Panc1 (cell line): Measurements from ENCODE around the gene NPY4R. TPM values are rescaled to one million over a fixed set of nuclear protein-coding genes. Genes with fewer than 3 reads are reported as not detected.
"Not testable (repeated sequence)": the region's sequence is repeated elsewhere in the genome, so short reads cannot be mapped to it uniquely, and the experiment has no call there.

Experiments
- ATAC-seq: fragments of 200-7000 bp; cut with Tn5 transposase; 2 replicates; pipeline ENCODE4 v1.9.1; 2020; ENCODE audit warnings: mild to moderate bottlenecking, moderate library complexity
- BruUV-seq: library from RNA; stranded (reverse); fragments of 400-500 nt; replicated peaks from 2 replicates; lab custom pipeline; 2021; lab: Mats Ljungman, UMichigan
- CTCF ChIA-PET: fragments of 300-600 bp; sonication (Branson Sonifier 250); formaldehyde crosslinking; loops from one replicate; lab custom pipeline; 2022; ENCODE audit warnings: antibody characterized with exemption; lab: Charles Lee
- POLR2A ChIA-PET: fragments of 300-600 bp; sonication (Branson Sonifier 250); formaldehyde crosslinking; loops from one replicate; lab custom pipeline; 2022; ENCODE audit warnings: antibody characterized with exemption; lab: Charles Lee
- DNase-seq: peaks from one replicate; pipeline ENCODE4 v3.0.0-alpha.2; 2010; ENCODE audit warnings: low read depth, low spot score
- H3K27ac ChIP-seq: 2 replicates; pipeline ENCODE4 v1.5.1; 2011; ENCODE audit warnings: mild to moderate bottlenecking, low read length, inconsistent platforms
- H3K27me3 ChIP-seq: fragments of 200-500 bp; sonication (Bioruptor generic); 2 replicates; pipeline ENCODE4 v1.6.0; 2014; ENCODE audit warnings: low read length, inconsistent platforms; ENCODE audit not compliant: control insufficient read depth, insufficient read depth
- H3K36me3 ChIP-seq: fragments of 200-500 bp; sonication (Bioruptor generic); 2 replicates; pipeline ENCODE4 v1.5.1; 2014; ENCODE audit warnings: inconsistent platforms, mild to moderate bottlenecking, low read length, moderate library complexity; ENCODE audit not compliant: control insufficient read depth, insufficient read depth
- H3K4me1 ChIP-seq: 2 replicates; pipeline ENCODE4 v1.5.1; 2011; ENCODE audit warnings: inconsistent platforms, mild to moderate bottlenecking, low read length, moderate library complexity; ENCODE audit not compliant: control insufficient read depth, insufficient read depth
- H3K4me3 ChIP-seq, 2 experiments: 2 replicates each; pipeline ENCODE4 v1.5.1; 2011 to 2012; ENCODE audit warnings: low read depth in 2 of 2, low read length in 2 of 2, mild to moderate bottlenecking in 2 of 2, inconsistent platforms in 1 of 2, moderate library complexity in 1 of 2
- H3K9me3 ChIP-seq: fragments of 200-500 bp; sonication (Bioruptor generic); 2 replicates; pipeline ENCODE4 v1.5.1; 2014; ENCODE audit warnings: low read depth, mild to moderate bottlenecking, inconsistent platforms, low read length, moderate library complexity; ENCODE audit not compliant: control insufficient read depth, insufficient read depth
- in situ Hi-C: cut with HindIII; loops from 2 replicates; pipeline ENCODE4 v1.10.0; 2016; ENCODE audit warnings: low sequenced_read_pairs, low pct_unique_long_range_greater_than_20kb
- intact Hi-C: fragments of 100-400 bp; cut with micrococcal nuclease; formaldehyde crosslinking; loops from one replicate; pipeline ENCODE4 v1.10.0; 2022; ENCODE audit not compliant: unreplicated experiment
- total RNA-seq: library from RNA; stranded (reverse); gene quantifications from one replicate; pipeline ENCODE4 v1.2.1, GENCODE V29; 2021; ENCODE audit not compliant: unreplicated experiment

NPY4R gene
- total RNA-seq, 1 experiment from 2014 or later = 2.2 TPM

DNA sequence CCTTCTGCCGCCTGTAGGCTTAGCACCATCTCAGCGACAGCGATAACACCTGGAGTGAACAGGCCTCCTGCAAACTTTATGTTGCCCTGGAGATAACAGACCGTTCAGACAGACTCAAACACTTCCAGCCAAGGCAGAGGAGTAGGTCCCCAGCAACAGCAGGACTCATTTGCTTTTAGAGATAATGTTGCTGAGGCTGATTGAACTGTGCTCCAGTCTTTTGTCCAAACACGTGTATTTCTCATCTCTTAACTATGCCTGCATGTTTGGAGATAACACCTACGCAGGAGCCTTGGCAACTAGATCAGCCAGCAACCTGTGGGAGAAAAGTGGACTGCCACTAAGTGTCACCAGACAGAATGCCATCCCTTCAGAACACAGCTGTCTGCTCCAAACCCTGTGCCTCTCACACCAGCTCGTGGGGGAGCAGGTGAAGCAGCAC lies 23.9 kb downstream of the NPY4R start:
- BruUV-seq, H3K9me3 ChIP-seq, CTCF ChIA-PET, intact Hi-C loops, in situ Hi-C loops, H3K36me3 ChIP-seq, H3K4me1 ChIP-seq, H3K4me3 ChIP-seq, DNase-seq, H3K27me3 ChIP-seq, POLR2A ChIA-PET, H3K27ac ChIP-seq: not testable (repeated sequence)
- ATAC-seq = peak; percentile 54

DNA sequence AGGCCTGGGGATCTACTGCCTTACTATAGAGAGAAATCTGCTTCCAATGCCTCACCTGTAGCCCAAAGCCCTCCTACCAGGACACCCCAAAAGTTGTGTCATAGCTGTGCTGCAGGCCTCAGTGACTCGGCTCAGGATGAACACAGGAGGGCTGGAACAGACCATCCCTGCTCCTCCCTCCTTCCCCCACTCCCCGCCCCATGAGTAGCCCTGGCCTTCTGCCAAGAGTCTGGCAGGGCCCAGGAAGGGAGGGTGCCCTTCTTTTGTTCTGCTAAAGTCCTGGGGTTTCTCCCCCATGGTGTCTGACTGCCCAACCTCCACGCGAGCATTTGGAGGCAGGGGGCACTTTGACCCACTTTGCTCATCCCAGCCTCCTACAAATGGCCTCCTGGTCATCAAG lies 24.8 kb downstream of the NPY4R start:
- intact Hi-C loops, BruUV-seq, CTCF ChIA-PET, H3K4me1 ChIP-seq, DNase-seq, in situ Hi-C loops, H3K4me3 ChIP-seq, H3K27me3 ChIP-seq, H3K9me3 ChIP-seq, H3K36me3 ChIP-seq, ATAC-seq, POLR2A ChIA-PET, H3K27ac ChIP-seq: not testable (repeated sequence)

DNA sequence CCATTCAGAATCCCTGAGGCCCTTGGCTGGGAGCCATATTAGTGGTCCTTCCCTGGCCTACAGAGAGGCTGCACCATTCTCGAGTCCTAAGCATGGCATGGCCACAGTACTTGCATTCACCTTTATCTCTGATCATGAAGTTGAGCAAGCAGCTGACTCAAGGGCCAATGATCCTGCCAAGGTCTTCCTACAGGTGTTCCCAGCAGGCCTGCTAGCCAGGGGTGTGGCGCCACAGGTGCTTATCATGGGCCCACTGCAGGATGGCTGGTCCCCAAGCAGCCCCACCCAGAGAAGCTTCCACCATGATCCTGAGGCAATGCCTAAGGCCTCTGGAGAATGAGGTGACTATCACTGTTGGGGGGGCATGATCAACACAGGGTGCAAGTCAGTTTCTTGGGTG lies 42.2 kb downstream of the NPY4R start:
- CTCF ChIA-PET, ATAC-seq, H3K36me3 ChIP-seq, intact Hi-C loops, DNase-seq, POLR2A ChIA-PET, in situ Hi-C loops, H3K27me3 ChIP-seq, H3K9me3 ChIP-seq, H3K4me3 ChIP-seq, H3K27ac ChIP-seq, BruUV-seq, H3K4me1 ChIP-seq: not testable (repeated sequence)

DNA sequence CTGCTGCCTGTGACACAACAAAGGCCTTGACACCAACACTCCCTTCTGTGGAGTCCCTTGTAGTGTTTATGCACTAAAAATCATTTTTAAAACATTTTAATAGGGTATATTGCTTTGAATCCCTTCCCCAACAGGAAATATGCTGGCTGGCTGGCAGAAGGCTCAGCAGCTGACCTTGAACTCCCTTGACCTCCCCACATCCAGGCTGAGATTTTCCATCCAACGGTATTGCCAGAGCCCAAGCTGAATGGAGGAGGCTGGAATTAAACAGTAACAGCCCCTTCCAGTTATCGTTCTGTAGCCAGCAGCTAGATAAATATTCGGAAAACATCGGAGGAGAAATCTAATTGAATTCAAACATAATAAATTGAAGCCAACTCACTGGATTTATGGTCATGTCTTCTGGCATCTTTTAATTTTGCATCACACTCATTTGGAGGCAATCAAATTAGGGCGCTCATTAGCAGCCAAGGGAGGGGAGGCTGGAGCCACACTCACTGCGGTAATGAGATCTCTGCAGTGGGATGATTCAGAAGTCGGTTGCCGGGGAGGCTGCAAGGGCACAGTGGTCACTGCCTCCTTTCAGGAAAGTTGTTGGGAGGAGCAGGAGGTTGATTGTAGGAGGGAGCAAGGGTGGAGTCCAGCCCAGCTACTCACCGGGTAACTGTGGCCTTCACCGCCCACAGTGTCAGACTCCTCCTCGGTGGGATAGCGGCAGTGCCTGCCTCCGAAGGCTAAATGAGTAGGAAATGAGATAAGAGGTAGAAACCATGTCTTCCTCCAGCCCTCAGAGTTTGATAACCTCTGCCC lies 46.0 kb downstream of the NPY4R start:
- peak; percentile 81 for ATAC-seq
- H3K27me3 ChIP-seq, POLR2A ChIA-PET, intact Hi-C loops, in situ Hi-C loops, BruUV-seq, H3K9me3 ChIP-seq, H3K36me3 ChIP-seq, H3K27ac ChIP-seq, H3K4me3 ChIP-seq, DNase-seq, CTCF ChIA-PET, H3K4me1 ChIP-seq: not testable (repeated sequence)

DNA sequence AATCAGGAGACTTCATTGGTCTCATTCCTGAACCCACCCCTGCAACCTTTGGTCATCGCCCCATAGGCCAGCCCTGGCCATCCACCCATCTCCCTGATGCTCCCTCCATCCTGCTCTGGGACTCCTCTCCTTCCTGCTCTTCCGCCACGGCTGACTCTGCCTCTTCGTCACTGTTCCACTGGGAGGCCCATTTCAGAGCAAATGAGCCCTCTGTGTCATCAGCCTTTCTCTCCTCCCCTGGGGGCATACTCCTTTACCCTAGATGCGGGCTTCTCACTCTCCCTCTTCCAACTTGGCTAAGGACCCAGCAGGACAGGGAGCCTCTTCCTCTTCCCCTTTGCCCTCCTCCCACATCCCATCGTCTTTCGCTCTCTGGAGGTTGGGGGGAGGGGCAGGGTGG lies 47.5 kb downstream of the NPY4R start:
- POLR2A ChIA-PET, H3K4me1 ChIP-seq, H3K4me3 ChIP-seq, CTCF ChIA-PET, H3K27me3 ChIP-seq, BruUV-seq, in situ Hi-C loops, intact Hi-C loops, DNase-seq, ATAC-seq, H3K36me3 ChIP-seq, H3K9me3 ChIP-seq, H3K27ac ChIP-seq: not testable (repeated sequence)

DNA sequence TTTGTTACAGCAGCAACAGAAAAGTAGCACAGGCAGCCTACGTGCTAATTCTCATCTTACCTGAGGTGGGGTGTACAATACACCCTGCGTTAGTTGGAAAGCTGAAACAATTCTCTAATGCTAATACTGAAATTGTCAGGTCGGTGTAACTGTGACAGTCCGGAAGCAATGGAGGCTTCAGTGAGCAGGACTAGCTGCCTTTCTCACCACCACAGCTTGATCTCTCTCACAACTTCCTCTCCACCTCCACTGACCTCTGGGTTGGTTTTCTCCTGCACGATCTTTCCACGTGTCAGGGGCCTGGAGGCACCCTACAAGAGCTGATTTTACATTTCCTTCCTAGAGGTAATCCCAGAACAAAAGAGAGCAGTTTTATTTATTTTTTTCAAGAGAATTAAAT lies 50.5 kb downstream of the NPY4R start:
- H3K9me3 ChIP-seq, H3K27ac ChIP-seq, DNase-seq, H3K4me3 ChIP-seq, in situ Hi-C loops, CTCF ChIA-PET, intact Hi-C loops, H3K27me3 ChIP-seq, ATAC-seq, BruUV-seq, H3K4me1 ChIP-seq, POLR2A ChIA-PET, H3K36me3 ChIP-seq: not testable (repeated sequence)

DNA sequence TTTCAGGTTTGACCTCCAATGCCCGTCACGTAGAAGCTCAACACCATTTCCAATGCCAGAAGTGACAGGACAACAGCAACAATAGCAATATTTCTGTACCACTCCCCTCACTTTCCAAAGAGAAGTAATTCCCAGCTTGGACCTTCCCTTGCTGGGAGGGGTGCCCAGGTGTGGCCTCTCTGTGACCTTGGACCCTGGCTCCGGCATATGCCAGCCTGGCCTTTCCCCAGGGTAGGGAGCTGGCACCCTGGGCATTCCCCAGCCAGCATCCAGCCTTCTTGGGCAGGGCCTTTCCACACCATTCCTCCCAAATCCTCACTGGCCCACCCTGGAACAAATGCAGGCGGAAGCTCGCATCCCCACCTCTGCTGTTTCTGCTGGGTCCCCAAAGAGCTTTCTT lies 53.1 kb downstream of the NPY4R start:
- in situ Hi-C loops, H3K4me3 ChIP-seq, CTCF ChIA-PET, H3K9me3 ChIP-seq, H3K4me1 ChIP-seq, ATAC-seq, POLR2A ChIA-PET, BruUV-seq, intact Hi-C loops, H3K36me3 ChIP-seq, H3K27me3 ChIP-seq, H3K27ac ChIP-seq, DNase-seq: not testable (repeated sequence)
